ENCODE data around the gene GLIS1.

Gene GLIS1

DNA sequence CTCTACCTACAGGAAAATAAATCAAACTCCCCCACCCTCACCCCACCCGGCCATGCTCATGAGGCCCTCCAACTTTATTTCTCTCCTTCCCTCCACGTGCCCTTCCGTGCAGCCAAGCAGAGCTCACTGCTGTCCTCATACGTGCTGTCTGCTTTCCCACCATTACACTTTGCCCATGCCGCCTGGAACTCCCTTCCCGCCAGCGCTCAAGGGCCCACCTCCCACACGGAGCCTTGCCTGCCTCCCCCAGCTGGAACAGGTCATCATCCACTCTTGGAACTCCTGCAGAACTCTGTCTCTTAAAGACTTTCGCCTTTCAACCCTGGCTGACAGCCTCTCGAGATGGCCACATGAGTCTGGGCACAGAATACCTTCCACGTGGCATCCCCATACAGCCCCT lies 42.4 kb downstream of the GLIS1 start:
- no peak overlapping the region for H3K4me3 ChIP-seq (ENCODE audit: control insufficient read depth in 1 of 7, extremely low read depth in 1 of 7, insufficient read depth in 4 of 7, low read depth in 2 of 7, low read length in 6 of 7)
- DNase-seq = no peak
- POLR2A ChIA-PET = no interaction called here
- H3K27ac ChIP-seq (ENCODE audit: insufficient read depth in 1 of 2, low read depth in 1 of 2, low read length in 2 of 2, poor library complexity in 1 of 2, severe bottlenecking in 2 of 2) = no peak overlapping the region
- WGBS (ENCODE audit: insufficient coverage) = 85% methylated on average over 11 of the region's 11 CpGs
- H3K9me3 ChIP-seq (ENCODE audit: control extremely low read depth in 1 of 5, control insufficient read depth in 4 of 5, insufficient read depth in 2 of 5, low read depth in 1 of 5, low read length in 4 of 5) = no peaks in the 10 kb centered on the region
- peaks cover 0 to 7% (median 1%) of the 10 kb centered on the region in 4 experiments for H3K4me1 ChIP-seq (ENCODE audit: control extremely low read depth in 1 of 4, control insufficient read depth in 4 of 4, insufficient read depth in 4 of 4, low read length in 3 of 4)
- no peaks in the 10 kb centered on the region for H3K36me3 ChIP-seq (ENCODE audit: control insufficient read depth in 4 of 4, insufficient read depth in 4 of 4, low read length in 3 of 4)
- H3K27me3 ChIP-seq (replicated peaks in 2 of 5; ENCODE audit: control insufficient read depth in 4 of 5, insufficient read depth in 5 of 5, low read length in 4 of 5) = no peaks in the 10 kb centered on the region
- CTCF ChIA-PET = interaction anchor here (0.6 kb wide), 1 partner anchor 209 kb away, joined by 3 read pairs; no protein-coding TSS in a partner anchor

DNA sequence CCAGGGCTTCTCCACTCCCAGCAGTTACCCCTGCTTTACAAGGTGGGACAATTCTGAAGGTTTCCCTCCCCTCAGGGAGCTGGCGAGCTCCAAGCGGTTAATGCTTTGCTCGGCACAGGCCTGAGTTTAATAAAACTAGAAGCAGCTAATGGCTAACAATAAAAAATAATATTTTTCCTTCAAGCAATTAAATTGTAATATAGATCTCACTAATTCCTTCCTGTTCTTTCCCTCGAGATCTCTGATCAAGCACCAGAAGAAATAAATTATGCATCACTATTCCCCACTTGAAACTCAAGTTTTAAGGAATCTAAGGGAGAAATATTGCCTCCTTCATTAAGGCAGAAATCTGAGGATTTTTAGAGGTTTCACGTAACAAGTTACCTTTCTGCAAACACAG lies 42.9 kb downstream of the GLIS1 start:
- H3K27me3 ChIP-seq (replicated peaks in 2 of 5; ENCODE audit: control insufficient read depth in 4 of 5, insufficient read depth in 5 of 5, low read length in 4 of 5) = no peaks in the 10 kb centered on the region
- H3K9me3 ChIP-seq (ENCODE audit: control extremely low read depth in 1 of 5, control insufficient read depth in 4 of 5, insufficient read depth in 2 of 5, low read depth in 1 of 5, low read length in 4 of 5) = no peaks in the 10 kb centered on the region
- no peak overlapping the region for H3K4me3 ChIP-seq (ENCODE audit: control insufficient read depth in 1 of 7, extremely low read depth in 1 of 7, insufficient read depth in 4 of 7, low read depth in 2 of 7, low read length in 6 of 7)
- no peak overlapping the region for H3K27ac ChIP-seq (ENCODE audit: insufficient read depth in 1 of 2, low read depth in 1 of 2, low read length in 2 of 2, poor library complexity in 1 of 2, severe bottlenecking in 2 of 2)
- no peak for DNase-seq
- ChIA-PET POLR2A (no interaction called here), CTCF (interaction anchor here (1.4 kb wide), 1 partner anchor 10 kb away, joined by 4 read pairs; no protein-coding TSS in a partner anchor)
- WGBS (ENCODE audit: insufficient coverage) = 100% methylated on average over 2 of the region's 5 CpGs
- no peaks in the 10 kb centered on the region for H3K36me3 ChIP-seq (ENCODE audit: control insufficient read depth in 4 of 4, insufficient read depth in 4 of 4, low read length in 3 of 4)
- peaks cover 0 to 7% (median 1%) of the 10 kb centered on the region in 4 experiments for H3K4me1 ChIP-seq (ENCODE audit: control extremely low read depth in 1 of 4, control insufficient read depth in 4 of 4, insufficient read depth in 4 of 4, low read length in 3 of 4)

DNA sequence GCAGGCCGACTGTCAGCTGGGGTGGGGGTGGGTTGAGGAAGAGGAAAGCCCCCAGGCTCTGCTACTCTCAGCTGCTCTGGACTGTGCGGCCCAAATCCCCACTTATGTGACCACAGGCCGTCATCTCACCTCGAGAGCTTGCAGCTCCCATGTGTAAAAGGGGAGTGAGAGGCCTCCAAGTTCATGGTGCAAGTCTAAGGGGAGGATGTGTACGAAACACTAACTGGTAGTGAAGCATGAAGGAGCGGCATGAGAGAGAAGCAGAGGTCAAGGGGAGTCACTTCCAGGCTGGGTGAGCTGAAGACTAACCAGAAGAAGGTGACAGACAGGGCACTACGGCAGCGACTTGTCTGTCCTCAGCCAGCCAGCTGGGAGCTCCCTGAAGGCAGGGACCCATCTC lies 43.8 kb downstream of the GLIS1 start:
- H3K9me3 ChIP-seq (ENCODE audit: control extremely low read depth in 1 of 5, control insufficient read depth in 4 of 5, insufficient read depth in 2 of 5, low read depth in 1 of 5, low read length in 4 of 5) = no peaks in the 10 kb centered on the region
- ChIA-PET POLR2A (no interaction called here), CTCF (interaction anchor here (1.4 kb wide), 1 partner anchor 9 kb away, joined by 4 read pairs; no protein-coding TSS in a partner anchor)
- DNase-seq = no peak
- 98% methylated on average over 5 of the region's 8 CpGs for WGBS (ENCODE audit: insufficient coverage)
- no peaks in the 10 kb centered on the region for H3K36me3 ChIP-seq (ENCODE audit: control insufficient read depth in 4 of 4, insufficient read depth in 4 of 4, low read length in 3 of 4)
- H3K27me3 ChIP-seq (replicated peaks in 2 of 5; ENCODE audit: control insufficient read depth in 4 of 5, insufficient read depth in 5 of 5, low read length in 4 of 5) = no peaks in the 10 kb centered on the region
- no peak overlapping the region for H3K4me3 ChIP-seq (ENCODE audit: control insufficient read depth in 1 of 7, extremely low read depth in 1 of 7, insufficient read depth in 4 of 7, low read depth in 2 of 7, low read length in 6 of 7)
- H3K27ac ChIP-seq (ENCODE audit: insufficient read depth in 1 of 2, low read depth in 1 of 2, low read length in 2 of 2, poor library complexity in 1 of 2, severe bottlenecking in 2 of 2) = no peak overlapping the region
- peaks cover 0 to 7% (median 1%) of the 10 kb centered on the region in 4 experiments for H3K4me1 ChIP-seq (ENCODE audit: control extremely low read depth in 1 of 4, control insufficient read depth in 4 of 4, insufficient read depth in 4 of 4, low read length in 3 of 4)

DNA sequence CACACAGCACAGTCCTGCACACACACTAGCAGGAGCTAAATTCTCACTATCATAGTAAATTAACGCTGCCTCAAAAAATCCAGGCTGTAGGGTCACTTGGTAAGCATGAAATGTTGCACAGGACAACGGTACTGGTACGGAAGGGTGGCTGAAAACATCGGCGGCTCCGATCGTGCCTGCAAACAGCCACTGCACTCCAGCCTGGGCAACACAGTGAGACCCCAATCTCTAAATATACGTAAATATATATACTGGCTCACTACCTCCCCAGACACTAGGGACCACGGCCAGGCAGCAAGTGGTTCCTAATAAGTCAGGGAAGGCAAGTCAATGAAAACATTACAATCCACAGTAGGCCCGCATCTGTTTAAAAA lies 44.3 kb downstream of the GLIS1 start:
- CTCF ChIA-PET = interaction anchor here (1.4 kb wide), 1 partner anchor 8 kb away, joined by 4 read pairs; no protein-coding TSS in a partner anchor

DNA sequence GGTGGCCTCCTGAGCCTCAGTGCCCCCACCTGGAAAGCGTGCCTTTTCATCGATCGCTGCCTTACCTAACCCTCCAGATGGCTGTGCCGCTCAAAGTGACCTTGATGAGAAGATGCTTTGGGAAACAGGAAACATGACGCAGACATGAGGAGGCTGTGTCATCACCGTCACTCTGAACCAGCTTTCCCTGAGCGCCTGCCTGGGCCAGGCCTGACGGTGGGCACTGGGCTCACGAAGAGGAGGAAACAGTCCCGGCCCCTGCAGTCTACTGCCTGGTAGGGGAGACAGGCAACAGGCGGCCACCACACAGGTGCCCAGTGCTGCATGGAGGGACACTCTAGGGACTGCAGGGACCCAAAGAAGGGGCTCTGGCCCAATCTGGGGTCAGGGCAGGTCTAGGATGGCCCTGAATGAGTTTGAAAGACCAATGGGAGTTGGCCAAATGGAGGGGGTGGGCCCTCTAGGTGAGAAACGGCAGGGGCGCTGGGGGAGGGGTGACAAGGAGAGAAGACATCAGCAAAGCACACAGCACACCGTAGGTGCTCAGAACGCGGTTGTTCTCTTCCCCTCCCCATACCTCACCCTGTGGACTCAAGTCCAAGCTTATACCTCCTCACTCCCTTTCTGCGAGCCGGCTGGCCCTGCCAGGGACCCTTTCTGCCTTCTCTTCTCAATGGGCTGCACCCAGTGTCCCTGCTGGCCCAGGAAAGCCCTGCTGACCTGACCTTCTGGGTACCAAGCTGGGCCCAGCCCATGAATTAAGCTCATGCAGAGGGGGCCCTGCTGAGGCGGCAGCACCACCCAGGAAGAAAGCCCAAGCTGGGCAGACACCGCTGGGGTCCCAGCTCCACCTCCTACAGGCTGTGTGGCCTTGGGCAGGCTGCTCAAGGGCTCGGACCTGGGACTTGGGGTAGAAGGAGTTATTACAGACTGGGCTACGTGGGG lies 44.9 kb downstream of the GLIS1 start:
- DNase-seq = no peak
- Histone ChIP-seq H3K4me3 (ENCODE audit: control insufficient read depth in 1 of 7, extremely low read depth in 1 of 7, insufficient read depth in 4 of 7, low read depth in 2 of 7, low read length in 6 of 7) (no peak overlapping the region), H3K4me1 (ENCODE audit: control extremely low read depth in 1 of 4, control insufficient read depth in 4 of 4, insufficient read depth in 4 of 4, low read length in 3 of 4) (peaks cover 0 to 7% (median 1%) of the 10 kb centered on the region in 4 experiments), H3K9me3 (ENCODE audit: control extremely low read depth in 1 of 5, control insufficient read depth in 4 of 5, insufficient read depth in 2 of 5, low read depth in 1 of 5, low read length in 4 of 5) (no peaks in the 10 kb centered on the region), H3K27me3 (replicated peaks in 2 of 5; ENCODE audit: control insufficient read depth in 4 of 5, insufficient read depth in 5 of 5, low read length in 4 of 5) (no peaks in the 10 kb centered on the region), H3K36me3 (ENCODE audit: control insufficient read depth in 4 of 4, insufficient read depth in 4 of 4, low read length in 3 of 4) (no peaks in the 10 kb centered on the region), H3K27ac (ENCODE audit: insufficient read depth in 1 of 2, low read depth in 1 of 2, low read length in 2 of 2, poor library complexity in 1 of 2, severe bottlenecking in 2 of 2) (no peak overlapping the region)
- 93% methylated on average over 21 of the region's 22 CpGs for WGBS (ENCODE audit: insufficient coverage)
- POLR2A ChIA-PET = no interaction called here
- CTCF ChIA-PET = interaction anchor here (1.4 to 2.4 kb wide), 2 partner anchors 8 to 11 kb away, joined by 4 to 10 read pairs; no protein-coding TSS in a partner anchor

More for the DNA sequence above, 44.3 kb downstream of the GLIS1 start:
- POLR2A ChIA-PET = no interaction called here
- H3K36me3 ChIP-seq (ENCODE audit: control insufficient read depth in 4 of 4, insufficient read depth in 4 of 4, low read length in 3 of 4) = no peaks in the 10 kb centered on the region
- no peak overlapping the region for H3K4me3 ChIP-seq (ENCODE audit: control insufficient read depth in 1 of 7, extremely low read depth in 1 of 7, insufficient read depth in 4 of 7, low read depth in 2 of 7, low read length in 6 of 7)
- no peaks in the 10 kb centered on the region for H3K27me3 ChIP-seq (replicated peaks in 2 of 5; ENCODE audit: control insufficient read depth in 4 of 5, insufficient read depth in 5 of 5, low read length in 4 of 5)
- no peak overlapping the region for H3K27ac ChIP-seq (ENCODE audit: insufficient read depth in 1 of 2, low read depth in 1 of 2, low read length in 2 of 2, poor library complexity in 1 of 2, severe bottlenecking in 2 of 2)
- no peaks in the 10 kb centered on the region for H3K9me3 ChIP-seq (ENCODE audit: control extremely low read depth in 1 of 5, control insufficient read depth in 4 of 5, insufficient read depth in 2 of 5, low read depth in 1 of 5, low read length in 4 of 5)
- no peak for DNase-seq
- peaks cover 0 to 7% (median 1%) of the 10 kb centered on the region in 4 experiments for H3K4me1 ChIP-seq (ENCODE audit: control extremely low read depth in 1 of 4, control insufficient read depth in 4 of 4, insufficient read depth in 4 of 4, low read length in 3 of 4)
- WGBS (ENCODE audit: insufficient coverage) = 94% methylated on average over 10 of the region's 10 CpGs

DNA sequence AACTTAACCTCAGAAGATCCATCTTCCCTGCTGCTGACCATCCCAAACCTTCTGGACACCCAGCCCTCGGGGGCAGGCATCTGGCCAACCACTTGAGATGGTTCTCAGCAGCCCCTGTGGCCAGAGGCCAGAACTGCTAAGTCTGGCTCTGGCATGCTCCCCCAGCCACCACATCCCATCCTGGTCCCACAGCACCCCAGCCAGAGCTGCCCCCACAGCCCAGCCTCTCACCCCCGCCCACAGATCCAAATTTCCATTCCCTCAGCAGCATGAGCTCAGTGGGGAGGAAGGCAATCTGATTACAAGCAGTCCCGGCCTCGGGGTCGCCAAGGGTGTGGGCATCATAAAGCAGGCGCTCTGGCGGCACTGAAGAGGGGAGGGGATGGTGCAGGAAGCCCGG lies 45.6 kb downstream of the GLIS1 start:
- Histone ChIP-seq H3K9me3 (ENCODE audit: control extremely low read depth in 1 of 5, control insufficient read depth in 4 of 5, insufficient read depth in 2 of 5, low read depth in 1 of 5, low read length in 4 of 5) (no peaks in the 10 kb centered on the region), H3K36me3 (ENCODE audit: control insufficient read depth in 4 of 4, insufficient read depth in 4 of 4, low read length in 3 of 4) (no peaks in the 10 kb centered on the region), H3K4me3 (ENCODE audit: control insufficient read depth in 1 of 7, extremely low read depth in 1 of 7, insufficient read depth in 4 of 7, low read depth in 2 of 7, low read length in 6 of 7) (no peak overlapping the region), H3K27me3 (replicated peaks in 2 of 5; ENCODE audit: control insufficient read depth in 4 of 5, insufficient read depth in 5 of 5, low read length in 4 of 5) (no peaks in the 10 kb centered on the region), H3K4me1 (ENCODE audit: control extremely low read depth in 1 of 4, control insufficient read depth in 4 of 4, insufficient read depth in 4 of 4, low read length in 3 of 4) (peaks cover 0 to 7% (median 3%) of the 10 kb centered on the region in 4 experiments), H3K27ac (ENCODE audit: insufficient read depth in 1 of 2, low read depth in 1 of 2, low read length in 2 of 2, poor library complexity in 1 of 2, severe bottlenecking in 2 of 2) (no peak overlapping the region)
- CTCF ChIA-PET = interaction anchor here (2.4 kb wide), 1 partner anchor 10 kb away, joined by 10 read pairs; no protein-coding TSS in a partner anchor
- 73% methylated on average over 6 of the region's 8 CpGs for whole genome bisulfite sequencing (ENCODE audit: insufficient coverage)
- peak in 1 of 3 donors; percentile 9 for DNase-seq
- POLR2A ChIA-PET = no interaction called here

DNA sequence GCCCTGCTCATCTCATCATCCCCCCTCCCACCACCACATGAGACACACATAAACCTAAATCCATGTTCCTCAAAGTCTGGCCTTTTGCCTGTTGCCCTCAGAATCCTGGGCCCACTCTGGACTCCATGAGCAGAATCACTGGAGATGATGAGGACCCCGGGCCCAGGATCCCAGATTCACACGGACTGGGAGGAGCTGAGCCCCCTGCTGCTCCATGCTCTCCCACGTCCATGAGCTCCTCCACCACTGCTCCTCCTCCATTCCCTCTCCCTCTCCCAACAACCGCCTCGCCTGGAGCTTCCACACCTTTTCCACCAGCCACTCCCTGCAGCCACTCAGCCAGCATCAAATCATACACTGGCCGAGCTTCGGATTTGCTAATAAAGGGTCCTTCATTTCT lies 47.6 kb downstream of the GLIS1 start:
- Histone ChIP-seq H3K4me1 (ENCODE audit: control extremely low read depth in 1 of 4, control insufficient read depth in 4 of 4, insufficient read depth in 4 of 4, low read length in 3 of 4) (peaks cover 0 to 10% (median 3%) of the 10 kb centered on the region in 4 experiments), H3K27me3 (replicated peaks in 2 of 5; ENCODE audit: control insufficient read depth in 4 of 5, insufficient read depth in 5 of 5, low read length in 4 of 5) (peaks cover 0 to 3% (median 0%) of the 10 kb centered on the region in 5 experiments), H3K27ac (ENCODE audit: insufficient read depth in 1 of 2, low read depth in 1 of 2, low read length in 2 of 2, poor library complexity in 1 of 2, severe bottlenecking in 2 of 2) (no peak overlapping the region), H3K4me3 (ENCODE audit: control insufficient read depth in 1 of 7, extremely low read depth in 1 of 7, insufficient read depth in 4 of 7, low read depth in 2 of 7, low read length in 6 of 7) (no peak overlapping the region), H3K36me3 (ENCODE audit: control insufficient read depth in 4 of 4, insufficient read depth in 4 of 4, low read length in 3 of 4) (no peaks in the 10 kb centered on the region), H3K9me3 (ENCODE audit: control extremely low read depth in 1 of 5, control insufficient read depth in 4 of 5, insufficient read depth in 2 of 5, low read depth in 1 of 5, low read length in 4 of 5) (no peaks in the 10 kb centered on the region)
- CTCF ChIA-PET = interaction anchor here (0.8 to 2.4 kb wide), 4 partner anchors 8 to 413 kb away, joined by 3 to 10 read pairs (median 3); no protein-coding TSS in a partner anchor
- WGBS (ENCODE audit: insufficient coverage) = 90% methylated on average over 3 of the region's 7 CpGs
- POLR2A ChIA-PET = no interaction called here
- DNase-seq = no peak

Data from common myeloid progenitor, CD34-positive (primary cell).